ENCODE measurements around the gene CCDC15.

DNA sequence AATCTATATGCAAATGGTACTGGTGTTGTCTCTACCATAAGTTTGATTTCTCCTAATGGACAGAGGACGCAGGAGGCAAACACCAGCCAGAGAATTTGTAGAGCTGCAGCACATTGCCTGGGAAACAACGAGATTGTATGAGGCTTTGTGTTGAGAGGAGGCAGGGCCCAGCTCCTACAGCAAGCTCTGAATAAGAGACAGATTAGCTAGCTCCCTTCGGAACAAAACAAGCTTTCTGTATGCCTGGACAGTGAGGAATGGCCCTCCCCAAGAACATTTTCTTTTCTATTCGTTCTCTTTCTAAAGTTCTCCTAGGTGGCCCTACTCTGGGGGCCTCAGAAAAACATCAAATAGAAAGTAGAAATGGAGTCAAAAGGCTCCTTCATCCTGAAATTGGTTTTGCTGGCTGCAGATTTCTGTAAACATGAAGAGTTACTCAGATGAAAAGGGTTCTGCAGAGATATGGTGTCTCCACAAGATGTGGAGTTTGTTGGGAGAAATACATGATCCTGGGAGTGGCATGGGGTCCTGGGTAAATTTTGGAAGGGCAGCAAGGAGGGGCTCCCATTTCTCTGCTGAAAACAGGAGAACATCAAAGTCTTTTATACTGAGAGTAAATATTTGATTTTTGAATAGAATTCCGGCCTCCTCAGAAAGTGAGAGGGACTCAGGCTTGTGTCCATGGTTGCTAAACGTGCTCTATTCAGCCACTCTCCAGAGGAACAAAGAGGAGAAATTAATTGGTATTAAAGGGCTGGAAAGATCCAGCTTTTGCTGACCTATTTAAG, 11.3 kb upstream of the CCDC15 start:
- TF ChIP-seq, protein P1, sequence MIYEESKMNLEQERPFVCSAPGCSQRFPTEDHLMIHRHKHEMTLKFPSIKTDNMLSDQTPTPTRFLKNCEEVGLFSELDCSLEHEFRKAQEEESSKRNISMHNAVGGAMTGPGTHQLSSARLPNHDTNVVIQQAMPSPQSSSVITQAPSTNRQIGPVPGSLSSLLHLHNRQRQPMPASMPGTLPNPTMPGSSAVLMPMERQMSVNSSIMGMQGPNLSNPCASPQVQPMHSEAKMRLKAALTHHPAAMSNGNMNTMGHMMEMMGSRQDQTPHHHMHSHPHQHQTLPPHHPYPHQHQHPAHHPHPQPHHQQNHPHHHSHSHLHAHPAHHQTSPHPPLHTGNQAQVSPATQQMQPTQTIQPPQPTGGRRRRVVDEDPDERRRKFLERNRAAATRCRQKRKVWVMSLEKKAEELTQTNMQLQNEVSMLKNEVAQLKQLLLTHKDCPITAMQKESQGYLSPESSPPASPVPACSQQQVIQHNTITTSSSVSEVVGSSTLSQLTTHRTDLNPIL (CRISPR knock-in tag; IDR thresholded peaks at IDR 0.05; ENCODE audit: low read depth): no peak
- no peak for TF ChIP-seq ESRRG (CRISPR knock-in tag; IDR thresholded peaks at IDR 0.05)
- no peak for TF ChIP-seq ZFP30 (CRISPR knock-in tag; IDR thresholded peaks at IDR 0.05)
- TF ChIP-seq RARB (CRISPR knock-in tag; IDR thresholded peaks at IDR 0.05): no peak
- TF ChIP-seq, protein P2, sequence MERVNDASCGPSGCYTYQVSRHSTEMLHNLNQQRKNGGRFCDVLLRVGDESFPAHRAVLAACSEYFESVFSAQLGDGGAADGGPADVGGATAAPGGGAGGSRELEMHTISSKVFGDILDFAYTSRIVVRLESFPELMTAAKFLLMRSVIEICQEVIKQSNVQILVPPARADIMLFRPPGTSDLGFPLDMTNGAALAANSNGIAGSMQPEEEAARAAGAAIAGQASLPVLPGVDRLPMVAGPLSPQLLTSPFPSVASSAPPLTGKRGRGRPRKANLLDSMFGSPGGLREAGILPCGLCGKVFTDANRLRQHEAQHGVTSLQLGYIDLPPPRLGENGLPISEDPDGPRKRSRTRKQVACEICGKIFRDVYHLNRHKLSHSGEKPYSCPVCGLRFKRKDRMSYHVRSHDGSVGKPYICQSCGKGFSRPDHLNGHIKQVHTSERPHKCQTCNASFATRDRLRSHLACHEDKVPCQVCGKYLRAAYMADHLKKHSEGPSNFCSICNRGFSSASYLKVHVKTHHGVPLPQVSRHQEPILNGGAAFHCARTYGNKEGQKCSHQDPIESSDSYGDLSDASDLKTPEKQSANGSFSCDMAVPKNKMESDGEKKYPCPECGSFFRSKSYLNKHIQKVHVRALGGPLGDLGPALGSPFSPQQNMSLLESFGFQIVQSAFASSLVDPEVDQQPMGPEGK (CRISPR knock-in tag; IDR thresholded peaks at IDR 0.05; ENCODE audit: borderline replicate concordance): no peak

All from SK-N-SH treated with all-trans-retinoic acid at 6 μM for 48 hours (cell line).